ENCODE measurements around the gene KLHL25. TPM values are rescaled to one million over a fixed set of nuclear protein-coding genes. Genes with fewer than 3 reads are reported as not detected.

The KLHL25 gene
- polyA plus RNA-seq, 1 experiment = 4.5 TPM

GRCh38 chr15:85756411-85757072 is 38.2 kb downstream of the KLHL25 start:
- no peak for DNase-seq (ENCODE audit: low read depth)
- Histone ChIP-seq H3K36me3 (ENCODE audit: control insufficient read depth, insufficient read depth, low read length) (no peaks in the 10 kb centered on the region), H3K27me3 (ENCODE audit: control insufficient read depth, insufficient read depth, low read length) (no peaks in the 10 kb centered on the region), H3K4me3 (ENCODE audit: low read depth, low read length) (no peak overlapping the region)
- ChIA-PET CTCF (interaction anchor here (0.8 kb wide), 1 partner anchor 84 kb away, joined by 4 read pairs; no protein-coding TSS in a partner anchor), POLR2A (no interaction called here)
- TF ChIP-seq, protein P1, sequence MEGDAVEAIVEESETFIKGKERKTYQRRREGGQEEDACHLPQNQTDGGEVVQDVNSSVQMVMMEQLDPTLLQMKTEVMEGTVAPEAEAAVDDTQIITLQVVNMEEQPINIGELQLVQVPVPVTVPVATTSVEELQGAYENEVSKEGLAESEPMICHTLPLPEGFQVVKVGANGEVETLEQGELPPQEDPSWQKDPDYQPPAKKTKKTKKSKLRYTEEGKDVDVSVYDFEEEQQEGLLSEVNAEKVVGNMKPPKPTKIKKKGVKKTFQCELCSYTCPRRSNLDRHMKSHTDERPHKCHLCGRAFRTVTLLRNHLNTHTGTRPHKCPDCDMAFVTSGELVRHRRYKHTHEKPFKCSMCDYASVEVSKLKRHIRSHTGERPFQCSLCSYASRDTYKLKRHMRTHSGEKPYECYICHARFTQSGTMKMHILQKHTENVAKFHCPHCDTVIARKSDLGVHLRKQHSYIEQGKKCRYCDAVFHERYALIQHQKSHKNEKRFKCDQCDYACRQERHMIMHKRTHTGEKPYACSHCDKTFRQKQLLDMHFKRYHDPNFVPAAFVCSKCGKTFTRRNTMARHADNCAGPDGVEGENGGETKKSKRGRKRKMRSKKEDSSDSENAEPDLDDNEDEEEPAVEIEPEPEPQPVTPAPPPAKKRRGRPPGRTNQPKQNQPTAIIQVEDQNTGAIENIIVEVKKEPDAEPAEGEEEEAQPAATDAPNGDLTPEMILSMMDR (IDR thresholded peaks at IDR 0.05; ENCODE audit: insufficient read depth, low read depth, low read length) = no peak

DNA sequence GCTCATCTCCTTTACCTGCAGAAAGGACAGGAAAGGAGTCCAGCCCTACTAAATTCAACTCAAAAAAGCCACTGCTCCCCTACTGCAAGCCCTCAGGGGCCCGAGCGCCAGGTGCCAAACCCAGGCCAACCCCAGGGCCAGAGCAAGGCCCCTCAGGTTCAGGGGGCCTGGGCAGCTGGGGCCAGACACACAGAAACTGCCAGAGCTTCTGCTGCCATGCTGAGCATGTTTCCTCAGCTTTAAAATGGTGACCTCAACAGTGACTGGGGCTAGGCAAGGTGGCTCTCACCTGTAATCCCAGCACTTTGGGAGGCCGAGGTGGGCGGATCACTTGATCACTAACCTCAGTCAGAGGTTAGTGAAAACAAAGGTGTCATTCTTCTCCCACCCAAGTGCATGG is 38.8 kb downstream of the KLHL25 start:
- H3K36me3 ChIP-seq (ENCODE audit: control insufficient read depth, insufficient read depth, low read length) = no peaks in the 10 kb centered on the region
- TF ChIP-seq, protein P1 (IDR thresholded peaks at IDR 0.05; ENCODE audit: insufficient read depth, low read depth, low read length) = no peak
- no peak for DNase-seq (ENCODE audit: low read depth)
- ChIA-PET CTCF (interaction anchor here (1.4 kb wide), 1 partner anchor 84 kb away, joined by 3 read pairs; no protein-coding TSS in a partner anchor), POLR2A (no interaction called here)
- no peaks in the 10 kb centered on the region for H3K27me3 ChIP-seq (ENCODE audit: control insufficient read depth, insufficient read depth, low read length)
- H3K4me3 ChIP-seq (ENCODE audit: low read depth, low read length) = no peak overlapping the region

DNA sequence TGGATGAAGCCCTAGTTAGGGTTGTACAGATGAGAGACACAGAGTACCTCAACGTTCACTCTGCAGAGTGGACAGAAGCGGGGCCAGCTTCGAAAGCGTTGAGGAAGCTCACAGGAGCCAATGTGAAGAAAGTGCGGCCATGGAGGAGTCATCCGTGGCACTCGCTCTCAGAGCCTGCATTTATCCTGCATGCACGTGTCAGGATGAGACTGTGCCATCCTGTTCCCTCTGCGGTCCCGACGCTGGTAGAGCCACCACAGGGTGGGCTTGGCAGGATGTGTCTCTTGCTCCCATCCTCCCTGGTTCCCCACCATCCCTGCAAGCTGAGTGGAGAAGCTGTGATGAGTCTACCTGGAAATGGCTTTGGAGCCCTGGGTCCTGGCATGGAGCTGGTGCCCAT is 39.3 kb downstream of the KLHL25 start:
- Histone ChIP-seq H3K36me3 (ENCODE audit: control insufficient read depth, insufficient read depth, low read length) (no peaks in the 10 kb centered on the region), H3K27me3 (ENCODE audit: control insufficient read depth, insufficient read depth, low read length) (no peaks in the 10 kb centered on the region), H3K4me3 (ENCODE audit: low read depth, low read length) (no peak overlapping the region)
- ChIA-PET CTCF (interaction anchor here (1.4 kb wide), 1 partner anchor 85 kb away, joined by 3 read pairs; no protein-coding TSS in a partner anchor), POLR2A (no interaction called here)
- TF ChIP-seq, protein P1 (IDR thresholded peaks at IDR 0.05; ENCODE audit: insufficient read depth, low read depth, low read length) = no peak
- no peak for DNase-seq (ENCODE audit: low read depth)

- Histone ChIP-seq H3K36me3 (ENCODE audit: control insufficient read depth, insufficient read depth, low read length) (no peaks in the 10 kb centered on the region), H3K27me3 (ENCODE audit: control insufficient read depth, insufficient read depth, low read length) (no peaks in the 10 kb centered on the region), H3K4me3 (ENCODE audit: low read depth, low read length) (no peak overlapping the region)
- TF ChIP-seq, protein P1 (IDR thresholded peaks at IDR 0.05; ENCODE audit: insufficient read depth, low read depth, low read length) = no peak
- DNase-seq (ENCODE audit: low read depth) = no peak
- ChIA-PET POLR2A (no interaction called here), CTCF (interaction anchor here (0.6 to 1.4 kb wide), 3 partner anchors 20 to 85 kb away, joined by 3 read pairs; no protein-coding TSS in a partner anchor)
Observed at GRCh38 chr15:85754989-85755388, 39.7 kb downstream of the KLHL25 start.

- TF ChIP-seq, protein P1 (IDR thresholded peaks at IDR 0.05; ENCODE audit: insufficient read depth, low read depth, low read length) = no peak
- Histone ChIP-seq H3K27me3 (ENCODE audit: control insufficient read depth, insufficient read depth, low read length) (no peaks in the 10 kb centered on the region), H3K36me3 (ENCODE audit: control insufficient read depth, insufficient read depth, low read length) (no peaks in the 10 kb centered on the region), H3K4me3 (ENCODE audit: low read depth, low read length) (no peak overlapping the region)
- ChIA-PET POLR2A (no interaction called here), CTCF (interaction anchor here (1.1 kb wide), 1 partner anchor 51 kb away, joined by 3 read pairs; no protein-coding TSS in a partner anchor)
- DNase-seq (ENCODE audit: low read depth) = no peak
Observed at GRCh38 chr15:85753791-85754452, 40.8 kb downstream of the KLHL25 start.
